ENCODE measurements around the gene TOGARAM2. TPM values are rescaled to one million over a fixed set of nuclear protein-coding genes. Genes with fewer than 3 reads are reported as not detected.
"Not testable (repeated sequence)": the region's sequence is repeated elsewhere in the genome, so short reads cannot be mapped to it uniquely, and the experiment has no call there.

TOGARAM2 gene
- total RNA-seq, 1 donor from 2014 or later = 51.9 TPM

DNA sequence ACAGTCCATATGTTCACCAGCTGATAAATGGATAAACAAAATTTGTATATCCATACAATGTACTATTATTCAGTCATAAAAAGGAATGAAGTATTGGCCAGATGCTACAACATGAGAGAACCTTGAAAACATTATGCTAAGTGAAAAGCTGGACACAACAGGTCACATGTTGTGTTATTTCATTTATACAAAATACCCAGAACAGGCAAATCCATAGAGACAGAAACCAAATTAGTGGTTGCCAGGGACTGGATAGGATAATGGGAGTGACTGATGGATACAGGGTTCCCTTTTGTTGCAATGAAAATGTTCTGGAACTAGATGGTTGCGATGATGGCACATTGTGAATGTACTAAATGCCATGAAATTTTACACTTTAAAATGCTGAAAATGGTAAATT, 103.5 kb downstream of the TOGARAM2 start:
- TF ChIP-seq, protein P1, sequence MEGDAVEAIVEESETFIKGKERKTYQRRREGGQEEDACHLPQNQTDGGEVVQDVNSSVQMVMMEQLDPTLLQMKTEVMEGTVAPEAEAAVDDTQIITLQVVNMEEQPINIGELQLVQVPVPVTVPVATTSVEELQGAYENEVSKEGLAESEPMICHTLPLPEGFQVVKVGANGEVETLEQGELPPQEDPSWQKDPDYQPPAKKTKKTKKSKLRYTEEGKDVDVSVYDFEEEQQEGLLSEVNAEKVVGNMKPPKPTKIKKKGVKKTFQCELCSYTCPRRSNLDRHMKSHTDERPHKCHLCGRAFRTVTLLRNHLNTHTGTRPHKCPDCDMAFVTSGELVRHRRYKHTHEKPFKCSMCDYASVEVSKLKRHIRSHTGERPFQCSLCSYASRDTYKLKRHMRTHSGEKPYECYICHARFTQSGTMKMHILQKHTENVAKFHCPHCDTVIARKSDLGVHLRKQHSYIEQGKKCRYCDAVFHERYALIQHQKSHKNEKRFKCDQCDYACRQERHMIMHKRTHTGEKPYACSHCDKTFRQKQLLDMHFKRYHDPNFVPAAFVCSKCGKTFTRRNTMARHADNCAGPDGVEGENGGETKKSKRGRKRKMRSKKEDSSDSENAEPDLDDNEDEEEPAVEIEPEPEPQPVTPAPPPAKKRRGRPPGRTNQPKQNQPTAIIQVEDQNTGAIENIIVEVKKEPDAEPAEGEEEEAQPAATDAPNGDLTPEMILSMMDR (IDR thresholded peaks at IDR 0.05; ENCODE audit: borderline replicate concordance) = no peak
- Histone ChIP-seq H3K9me3 (replicated peaks) (peaks cover 21% of the 10 kb centered on the region), H3K4me1 (no peaks in the 10 kb centered on the region)

DNA sequence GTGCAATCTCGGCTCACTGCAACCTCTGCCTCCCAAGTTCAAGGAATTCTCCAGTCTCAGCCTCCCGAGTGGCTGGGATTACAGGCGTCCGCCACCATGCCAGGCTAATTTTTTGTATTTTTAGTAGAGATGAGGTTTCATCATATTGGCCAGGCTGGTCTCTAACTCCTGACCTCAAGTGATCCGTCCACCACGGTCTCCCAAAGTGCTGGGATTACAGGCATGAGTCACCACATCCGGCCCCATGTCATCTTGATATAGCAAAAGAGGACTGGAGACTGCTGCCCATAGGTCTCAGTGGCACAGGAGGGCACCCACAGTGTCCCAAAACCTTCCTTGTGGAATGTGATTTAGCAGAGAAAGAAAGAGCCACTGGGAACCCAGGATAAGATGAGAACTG, 109.2 kb downstream of the TOGARAM2 start:
- H3K9me3 ChIP-seq (replicated peaks); H3K27ac ChIP-seq (replicated peaks); DNase-seq; H3K4me1 ChIP-seq; H3K27me3 ChIP-seq (ENCODE audit: low read depth); intact Hi-C loops (cut with micrococcal nuclease); H3K4me3 ChIP-seq; H3K36me3 ChIP-seq: not testable (repeated sequence)

More for the DNA sequence above, 103.5 kb downstream of the TOGARAM2 start:
- intact Hi-C loops (cut with micrococcal nuclease) = no loop called here
- H3K27me3 ChIP-seq (ENCODE audit: low read depth) = no peaks in the 10 kb centered on the region
- DNase-seq = no peak
- peaks cover 13% of the 10 kb centered on the region for H3K36me3 ChIP-seq
- no peak overlapping the region for H3K27ac ChIP-seq (replicated peaks)
- no peak overlapping the region for H3K4me3 ChIP-seq

DNA sequence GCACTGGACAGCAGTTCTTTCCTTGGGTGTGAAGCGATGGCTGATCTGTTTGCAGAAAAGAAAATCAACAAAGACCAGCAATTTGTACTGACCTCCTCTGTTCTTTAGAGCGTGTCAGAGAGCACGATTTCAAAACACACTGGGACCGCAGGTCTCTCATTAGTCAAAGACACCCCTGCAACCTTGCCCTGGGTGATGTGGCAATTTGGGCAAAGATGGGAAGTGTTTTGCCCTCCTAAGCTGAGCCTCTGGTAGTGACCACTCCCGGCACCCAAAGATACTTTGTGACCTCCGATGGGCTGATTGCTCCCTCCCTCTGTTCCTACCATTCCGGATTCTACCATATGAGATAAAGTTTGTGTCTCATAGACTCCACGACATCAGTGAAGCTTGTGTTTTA, 115.9 kb downstream of the TOGARAM2 start:
- Histone ChIP-seq H3K9me3 (replicated peaks) (no peaks in the 10 kb centered on the region), H3K36me3 (no peaks in the 10 kb centered on the region), H3K4me1 (no peaks in the 10 kb centered on the region), H3K27ac (replicated peaks) (no peak overlapping the region), H3K27me3 (ENCODE audit: low read depth) (no peaks in the 10 kb centered on the region), H3K4me3 (no peak overlapping the region)
- intact Hi-C loops (cut with micrococcal nuclease) = no loop called here
- TF ChIP-seq, protein P1 (IDR thresholded peaks at IDR 0.05; ENCODE audit: borderline replicate concordance) = no peak
- DNase-seq = no peak

DNA sequence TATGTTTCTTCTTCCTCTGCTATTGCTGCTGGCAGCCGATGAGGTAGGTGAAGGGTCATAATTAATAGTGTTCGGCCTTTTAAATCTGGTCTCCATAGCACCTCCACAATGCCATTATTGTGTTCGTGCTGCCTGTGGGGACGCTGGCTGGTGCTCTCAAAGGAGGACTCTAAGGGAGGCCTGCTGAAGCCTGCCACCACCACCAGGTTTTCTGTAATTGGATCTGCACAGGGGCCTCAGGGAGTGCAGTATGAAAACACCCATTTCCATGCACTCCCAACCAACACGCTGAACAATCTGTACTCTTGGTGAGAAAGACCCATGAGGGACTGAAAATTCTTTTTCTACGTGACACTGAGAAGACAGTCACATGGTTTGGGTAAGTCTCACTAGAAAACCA, 116.5 kb downstream of the TOGARAM2 start:
- intact Hi-C loops (cut with micrococcal nuclease) = no loop called here
- H3K4me3 ChIP-seq = no peak overlapping the region
- H3K36me3 ChIP-seq = no peaks in the 10 kb centered on the region
- TF ChIP-seq, protein P1 (IDR thresholded peaks at IDR 0.05; ENCODE audit: borderline replicate concordance) = no peak
- no peaks in the 10 kb centered on the region for H3K9me3 ChIP-seq (replicated peaks)
- no peak overlapping the region for H3K27ac ChIP-seq (replicated peaks)
- H3K27me3 ChIP-seq (ENCODE audit: low read depth) = no peaks in the 10 kb centered on the region
- DNase-seq = no peak
- H3K4me1 ChIP-seq = no peaks in the 10 kb centered on the region

DNA sequence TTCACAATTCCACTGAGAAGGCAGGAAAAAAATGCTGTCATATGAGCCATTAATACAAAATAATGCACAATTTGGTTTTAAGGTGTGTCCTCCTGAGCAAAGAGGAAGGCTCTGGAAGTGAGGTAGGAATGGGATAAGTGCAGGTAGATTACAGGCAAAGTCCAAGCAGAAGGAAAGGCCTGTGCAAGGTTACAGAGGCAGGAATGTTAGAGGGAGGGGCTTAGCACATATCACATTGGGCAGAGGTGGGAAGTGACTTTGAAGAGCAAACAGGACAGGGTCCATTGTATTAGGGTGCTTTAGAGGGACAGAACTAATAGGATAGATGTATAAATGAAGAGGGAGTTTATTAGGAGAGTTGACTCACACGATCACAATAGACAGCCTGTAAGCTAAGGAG, 119.5 kb downstream of the TOGARAM2 start:
- no peaks in the 10 kb centered on the region for H3K27me3 ChIP-seq (ENCODE audit: low read depth)
- no peaks in the 10 kb centered on the region for H3K4me1 ChIP-seq
- H3K9me3 ChIP-seq (replicated peaks) = no peaks in the 10 kb centered on the region
- H3K36me3 ChIP-seq = no peaks in the 10 kb centered on the region
- H3K27ac ChIP-seq (replicated peaks) = no peak overlapping the region
- TF ChIP-seq, protein P1 (IDR thresholded peaks at IDR 0.05; ENCODE audit: borderline replicate concordance) = no peak
- intact Hi-C loops (cut with micrococcal nuclease) = no loop called here
- no peak overlapping the region for H3K4me3 ChIP-seq
- DNase-seq = no peak

Other genes with a start within 250 kb of the TOGARAM2 start
- 461 TPM for gene PPP1CB, start 229.5 kb upstream of the TOGARAM2 start, total RNA-seq
- 0.14 TPM for gene SPDYA, start 170.5 kb upstream of the TOGARAM2 start, total RNA-seq
- 21.9 TPM for gene TRMT61B, start 111.0 kb upstream of the TOGARAM2 start, total RNA-seq
- gene WDR43, start 86.6 kb upstream of the TOGARAM2 start, total RNA-seq = 21.0 TPM
- 0.74 TPM for gene PCARE, start 93.2 kb downstream of the TOGARAM2 start, total RNA-seq
- gene CLIP4, start 134.1 kb downstream of the TOGARAM2 start, total RNA-seq = 33.6 TPM